Glutamatergic neuron (in vitro differentiated cells): ENCODE data around the gene MED29. TPM values are rescaled to one million over a fixed set of nuclear protein-coding genes. Genes with fewer than 3 reads are reported as not detected.

ENCODE experiments used
- DNase-seq: peaks from one replicate; pipeline ENCODE4 v3.0.0; 2022
- H3K27ac Mint-ChIP-seq: one replicate; pipeline ENCODE4 v1.8.0; 2020; ENCODE audit warnings: mild to moderate bottlenecking, mixed read lengths, inconsistent platforms; ENCODE audit not compliant: unreplicated experiment
- H3K27me3 Mint-ChIP-seq: one replicate; pipeline ENCODE4 v1.8.0; 2020; ENCODE audit warnings: mild to moderate bottlenecking, moderate library complexity, mixed read lengths, inconsistent platforms; ENCODE audit not compliant: unreplicated experiment
- H3K36me3 Mint-ChIP-seq: one replicate; pipeline ENCODE4 v1.8.0; 2020; ENCODE audit warnings: mild to moderate bottlenecking, mixed read lengths, inconsistent platforms; ENCODE audit not compliant: unreplicated experiment
- H3K4me1 Mint-ChIP-seq: one replicate; pipeline ENCODE4 v1.8.0; 2020; ENCODE audit warnings: mild to moderate bottlenecking, low read depth, mixed read lengths, inconsistent platforms; ENCODE audit not compliant: unreplicated experiment
- H3K4me3 Mint-ChIP-seq: one replicate; pipeline ENCODE4 v1.8.0; 2020; ENCODE audit warnings: mild to moderate bottlenecking, mixed read lengths, inconsistent platforms; ENCODE audit not compliant: unreplicated experiment
- H3K9me3 Mint-ChIP-seq: one replicate; pipeline ENCODE4 v1.8.0; 2020; ENCODE audit warnings: mild to moderate bottlenecking, moderate library complexity, mixed read lengths, inconsistent platforms; ENCODE audit not compliant: unreplicated experiment
- total RNA-seq: library from RNA; stranded (reverse); fragmentation: NEBNext Ultra II Directional; extraction: Animal tissue kit (Norgen Biotek cat#: 25700); gene quantifications from one replicate; pipeline ENCODE4 v1.2.1, GENCODE V29; 2021; ENCODE audit not compliant: unreplicated experiment
- TF ChIP-seq, protein P1 (sequence below): fragments of 200-600 bp; sonication (generic); IDR thresholded peaks from one replicate; pipeline ENCODE4 v1.5.0; 2021; ENCODE audit not compliant: partially characterized antibody, unreplicated experiment

MED29 gene
- total RNA-seq, 1 donor from 2014 or later, result 30.1 TPM

DNA sequence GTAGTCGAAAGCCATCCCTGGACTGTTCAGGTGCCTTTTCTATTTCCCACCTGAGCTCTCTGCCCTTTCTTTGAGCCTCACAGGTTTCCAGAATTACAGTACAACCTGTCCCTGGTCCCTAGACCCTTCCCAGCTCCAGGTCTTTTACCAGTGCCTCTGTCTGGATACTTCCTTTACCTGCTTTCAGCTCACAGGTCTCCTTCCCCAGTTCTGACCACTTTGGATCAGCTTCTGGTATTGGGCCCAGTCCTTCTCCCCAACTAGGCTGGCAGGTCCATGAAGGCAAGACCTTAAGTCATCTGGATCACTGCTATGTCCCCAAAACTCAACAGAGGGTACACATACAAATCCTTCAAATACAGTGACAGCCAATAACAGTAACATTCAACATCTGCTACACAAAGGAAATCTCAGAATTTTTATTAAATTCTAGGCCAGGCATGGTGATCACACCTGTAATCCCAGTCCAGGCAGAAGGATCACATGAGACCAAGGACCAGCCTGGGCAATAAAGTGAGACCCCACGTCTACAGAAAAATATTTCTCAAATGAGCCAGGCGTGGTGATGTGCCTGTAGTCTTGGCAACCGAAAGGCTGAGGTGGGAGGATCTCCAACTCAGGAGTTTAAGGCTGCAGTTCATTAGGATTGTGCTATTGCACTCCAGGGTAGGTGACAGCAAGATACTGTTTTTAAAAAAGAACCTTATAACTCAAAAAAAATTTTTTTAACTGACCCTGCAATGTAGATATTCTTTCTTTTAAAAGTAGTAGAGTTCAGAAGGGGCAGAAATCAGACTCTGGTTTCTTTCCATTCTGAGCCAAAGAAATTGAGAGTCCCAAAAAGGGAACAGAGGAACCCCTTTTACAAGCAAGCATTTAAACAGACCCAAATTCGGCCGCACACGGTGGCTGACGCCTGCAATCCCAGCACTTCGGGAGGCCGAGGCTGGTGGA lies 43.2 kb downstream of the MED29 start:
- H3K4me1 Mint-ChIP-seq, result peaks cover 8% of the 10 kb centered on the region
- no peak overlapping the region for H3K27ac Mint-ChIP-seq
- peaks cover 7% of the 10 kb centered on the region for H3K9me3 Mint-ChIP-seq
- peaks cover 9% of the 10 kb centered on the region for H3K27me3 Mint-ChIP-seq
- no peaks in the 10 kb centered on the region for H3K36me3 Mint-ChIP-seq
- DNase-seq, result no peak
- H3K4me3 Mint-ChIP-seq, result peak overlapping the region; percentile 98
- TF ChIP-seq, protein P1, sequence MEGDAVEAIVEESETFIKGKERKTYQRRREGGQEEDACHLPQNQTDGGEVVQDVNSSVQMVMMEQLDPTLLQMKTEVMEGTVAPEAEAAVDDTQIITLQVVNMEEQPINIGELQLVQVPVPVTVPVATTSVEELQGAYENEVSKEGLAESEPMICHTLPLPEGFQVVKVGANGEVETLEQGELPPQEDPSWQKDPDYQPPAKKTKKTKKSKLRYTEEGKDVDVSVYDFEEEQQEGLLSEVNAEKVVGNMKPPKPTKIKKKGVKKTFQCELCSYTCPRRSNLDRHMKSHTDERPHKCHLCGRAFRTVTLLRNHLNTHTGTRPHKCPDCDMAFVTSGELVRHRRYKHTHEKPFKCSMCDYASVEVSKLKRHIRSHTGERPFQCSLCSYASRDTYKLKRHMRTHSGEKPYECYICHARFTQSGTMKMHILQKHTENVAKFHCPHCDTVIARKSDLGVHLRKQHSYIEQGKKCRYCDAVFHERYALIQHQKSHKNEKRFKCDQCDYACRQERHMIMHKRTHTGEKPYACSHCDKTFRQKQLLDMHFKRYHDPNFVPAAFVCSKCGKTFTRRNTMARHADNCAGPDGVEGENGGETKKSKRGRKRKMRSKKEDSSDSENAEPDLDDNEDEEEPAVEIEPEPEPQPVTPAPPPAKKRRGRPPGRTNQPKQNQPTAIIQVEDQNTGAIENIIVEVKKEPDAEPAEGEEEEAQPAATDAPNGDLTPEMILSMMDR, result no peak

DNA sequence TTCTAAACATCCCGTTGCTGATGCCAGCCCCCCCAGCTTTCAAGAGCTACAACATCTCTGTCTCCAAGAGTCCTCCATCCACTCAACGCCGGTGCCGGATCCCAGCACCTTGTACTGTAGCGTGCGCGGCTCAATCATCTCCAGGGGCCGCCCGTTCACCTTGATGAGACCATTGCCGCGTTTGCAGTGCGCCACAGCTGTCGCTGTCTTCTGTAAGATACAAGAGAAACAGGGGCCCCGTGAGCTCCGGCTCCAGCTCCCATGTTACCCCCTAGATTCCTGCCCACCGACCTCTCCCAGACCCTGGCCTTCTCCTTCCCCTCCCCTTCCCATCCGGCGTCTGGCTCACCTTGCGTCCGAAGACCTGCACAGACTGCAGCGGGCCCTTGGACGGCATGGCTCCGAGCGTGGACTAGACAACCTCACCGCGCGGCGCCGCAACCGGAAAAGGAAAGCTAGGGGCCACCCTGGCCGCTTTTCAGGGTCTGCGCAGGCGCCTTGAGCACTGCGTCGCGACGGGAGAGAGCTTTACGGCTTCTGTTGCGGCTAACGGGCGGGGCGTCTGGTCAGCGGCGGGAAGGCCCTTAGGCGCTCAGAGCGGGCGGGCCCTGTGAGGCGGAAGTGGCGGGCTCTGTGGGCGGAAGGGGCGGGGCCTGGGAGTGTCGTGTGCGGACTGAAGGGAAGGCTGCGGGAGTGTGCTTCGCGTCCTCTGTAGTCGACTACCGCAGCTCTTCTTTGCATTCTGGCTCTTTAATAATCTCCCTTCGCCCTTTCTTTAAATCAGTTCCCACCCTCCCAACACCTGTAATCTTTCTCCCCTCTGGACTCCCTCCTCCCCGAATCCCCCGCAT lies 44.5 kb downstream of the MED29 start, which contains the start of gene RPS16:
RPS16 (minus strand) TSS at position 451 of the 851 bp plus-strand sequence; CDS start at position 397, 54 bp downstream.
- TF ChIP-seq, protein P1, result no peak
- Mint-ChIP-seq H3K36me3 (no peaks in the 10 kb centered on the region), H3K4me1 (peaks cover 8% of the 10 kb centered on the region), H3K27me3 (peaks cover 9% of the 10 kb centered on the region), H3K27ac (peak within 1 kb of the TSS; percentile 98), H3K9me3 (peaks cover 7% of the 10 kb centered on the region), H3K4me3 (peak within 1 kb of the TSS; percentile 98)
- DNase-seq, result peak; percentile 99

DNA sequence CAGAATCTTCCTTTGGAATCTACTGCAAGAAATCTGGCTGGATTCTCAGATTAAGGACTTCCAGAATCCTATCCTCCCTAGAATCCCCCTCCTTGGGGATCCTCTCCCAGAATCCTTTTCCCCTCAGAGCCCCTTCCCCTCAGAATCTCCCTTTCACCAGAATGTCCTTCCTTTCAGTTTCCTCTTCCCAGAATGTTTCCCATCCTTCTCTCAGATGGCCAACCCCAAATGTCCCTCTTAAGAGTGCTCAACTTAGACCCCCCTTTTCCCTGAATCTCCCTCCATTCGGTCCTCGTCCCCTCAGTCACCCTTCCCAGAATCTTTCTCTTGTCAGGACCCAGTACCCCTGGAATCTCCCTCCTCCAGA lies 45.2 kb downstream of the MED29 start:
- Mint-ChIP-seq H3K27me3 (peaks cover 9% of the 10 kb centered on the region), H3K27ac (peak overlapping the region; percentile 75), H3K4me1 (peaks cover 8% of the 10 kb centered on the region), H3K9me3 (peaks cover 7% of the 10 kb centered on the region), H3K4me3 (peak overlapping the region; percentile 98), H3K36me3 (no peaks in the 10 kb centered on the region)
- TF ChIP-seq, protein P1, result no peak
- no peak for DNase-seq

DNA sequence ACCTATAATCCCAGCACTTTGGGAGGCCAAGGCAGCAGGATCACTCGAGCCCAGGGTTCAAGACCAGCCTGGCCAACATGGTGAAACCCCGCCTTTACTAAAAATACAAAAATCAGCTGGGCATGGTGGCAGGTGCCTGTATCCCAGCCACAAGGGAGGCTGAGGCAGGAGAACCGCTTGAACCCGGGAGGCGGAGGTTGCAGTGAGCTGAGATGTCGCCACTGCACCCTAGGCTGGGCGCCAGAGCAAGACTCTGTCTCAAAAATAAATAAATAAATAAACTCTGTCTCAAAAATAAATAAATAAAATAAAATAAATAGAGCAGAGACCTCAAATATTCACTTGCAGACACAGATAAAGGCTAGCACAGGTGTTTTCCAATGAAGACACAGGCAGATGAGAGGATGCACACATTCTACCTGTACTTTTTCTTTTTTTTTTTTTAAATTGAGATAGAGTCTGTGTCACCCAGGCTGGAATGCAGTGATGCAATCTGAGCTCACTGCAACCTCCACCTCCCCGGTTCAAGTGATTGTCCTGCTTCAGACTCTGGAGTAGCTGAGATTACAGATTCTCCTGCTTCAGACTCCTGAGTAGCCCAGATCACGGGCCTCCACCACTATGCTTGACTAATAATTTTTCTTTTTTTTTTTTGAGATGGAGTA lies 47.2 kb downstream of the MED29 start:
- H3K9me3 Mint-ChIP-seq, result peaks cover 7% of the 10 kb centered on the region
- H3K27ac Mint-ChIP-seq, result no peak overlapping the region
- H3K4me1 Mint-ChIP-seq, result peaks cover 8% of the 10 kb centered on the region
- no peak overlapping the region for H3K4me3 Mint-ChIP-seq
- TF ChIP-seq, protein P1, result no peak
- DNase-seq, result no peak
- no peaks in the 10 kb centered on the region for H3K36me3 Mint-ChIP-seq
- H3K27me3 Mint-ChIP-seq, result peaks cover 9% of the 10 kb centered on the region
